Ishikawa (cell line): ENCODE measurements around the gene MYCBPAP.

Source experiments
- EP300 ChIP-seq: IDR thresholded peaks from 2 replicates; pipeline ENCODE4 v1.6.1; 2012; ENCODE audit warnings: borderline replicate concordance
- NFIC ChIP-seq: IDR thresholded peaks from 2 replicates; pipeline ENCODE4 v1.6.1; 2012
- TCF12 ChIP-seq: IDR thresholded peaks from 2 replicates; pipeline ENCODE4 v1.6.1; 2012; ENCODE audit warnings: low read depth
- TF ChIP-seq, protein P1 (sequence below): IDR thresholded peaks from 2 replicates; pipeline ENCODE4 v1.6.1; 2012

DNA sequence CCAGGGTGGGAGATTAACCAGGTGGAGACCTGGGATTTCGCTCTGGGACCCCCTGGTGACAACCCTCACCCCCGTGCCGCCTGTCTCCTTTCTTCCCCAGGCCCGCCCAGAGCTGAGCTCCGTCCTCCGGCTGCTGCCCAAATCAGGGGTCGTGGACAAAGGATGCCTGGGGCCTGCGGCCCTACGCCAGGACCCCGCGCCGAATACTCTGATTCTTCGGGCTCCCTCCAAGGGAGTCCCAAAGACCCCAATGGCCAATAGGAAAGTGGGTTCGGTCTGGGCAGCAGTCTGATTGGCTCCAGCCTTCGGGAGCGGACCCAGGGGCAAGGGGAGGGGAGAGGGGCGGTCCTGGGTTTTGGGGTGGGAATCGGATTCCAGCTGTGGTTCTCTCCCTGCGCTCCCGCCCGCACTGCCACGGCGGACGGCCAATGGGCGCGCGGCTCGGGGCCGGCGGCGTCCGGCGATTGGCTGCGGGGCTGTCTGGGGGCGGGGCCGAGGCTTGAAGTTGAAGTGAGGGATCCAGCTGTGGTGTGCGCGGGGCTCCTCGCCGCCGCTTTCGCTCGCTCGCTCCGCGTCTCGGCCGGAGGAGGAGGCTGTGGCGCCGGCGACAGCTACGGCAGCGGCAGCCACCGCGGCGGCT lies 52.1 kb downstream of the MYCBPAP start, which contains the start of gene CACNA1G:
- TF ChIP-seq EP300, result no peak
- TF ChIP-seq TCF12, result peak; percentile 40; the same call in 1 of the 2 replicates
- no peak for TF ChIP-seq NFIC
- TF ChIP-seq, protein P1, sequence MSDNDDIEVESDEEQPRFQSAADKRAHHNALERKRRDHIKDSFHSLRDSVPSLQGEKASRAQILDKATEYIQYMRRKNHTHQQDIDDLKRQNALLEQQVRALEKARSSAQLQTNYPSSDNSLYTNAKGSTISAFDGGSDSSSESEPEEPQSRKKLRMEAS, result no peak; the same call in 1 of the 2 replicates
